ENCODE results near the gene TTC32. TPM values are rescaled to one million over a fixed set of nuclear protein-coding genes. Genes with fewer than 3 reads are reported as not detected.
A peak's percentile ranks its signal among the peaks of the same experiment; 100 is the strongest.

TTC32 gene
- total and polyA plus RNA-seq, 2 of the 4 experiments (the other 2 are of a cell fraction) = 1.1 to 3.9 TPM

DNA sequence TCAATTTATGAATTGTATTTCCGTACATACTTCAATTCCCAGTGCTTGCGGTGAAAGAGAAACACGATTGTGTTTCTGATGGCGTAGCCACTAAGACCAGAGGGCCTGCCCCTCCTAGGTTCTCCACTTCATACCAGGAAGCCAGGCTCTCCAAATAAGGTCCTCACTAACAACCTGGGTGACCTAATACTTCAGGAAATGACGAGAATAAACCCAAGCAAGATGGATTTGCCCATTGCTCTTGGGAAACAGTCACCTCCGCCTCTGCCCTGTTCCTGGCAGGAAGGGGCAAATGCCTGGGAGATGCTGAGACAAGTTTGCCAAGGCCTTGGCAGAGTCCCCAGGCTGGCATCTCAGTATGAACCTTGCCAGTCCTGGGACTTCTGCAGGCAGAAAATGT is 41.8 kb downstream of the TTC32 start:
- dilution Hi-C loops (cut with HindIII; ENCODE audit: low sequenced_read_pairs, unreplicated experiment) = no loop called here
- no peaks in the 10 kb centered on the region for H3K9me3 ChIP-seq (ENCODE audit: control insufficient read depth, insufficient read depth, low read length)
- no peaks in the 10 kb centered on the region for H4K20me1 ChIP-seq (ENCODE audit: insufficient read depth, low read length)
- H2BK120ac ChIP-seq (ENCODE audit: low read depth, low read length) = peak overlapping the region; percentile 1
- H2BK15ac ChIP-seq (ENCODE audit: low read depth, low read length) = no peak overlapping the region
- peak; percentile 61 for TF ChIP-seq CEBPB (IDR thresholded peaks at IDR 0.05; ENCODE audit: low read depth, low read length)
- TF ChIP-seq SMC3 (IDR thresholded peaks at IDR 0.05; ENCODE audit: low read depth, low read length) = no peak
- peak overlapping the region; percentile 45; the same call in 1 of the 2 replicates for H3K27ac ChIP-seq (ENCODE audit: insufficient read depth, low read length)
- H4K5ac ChIP-seq (ENCODE audit: low read depth, low read length) = no peak overlapping the region; the same call in 1 of the 2 replicates
- H3K36me3 ChIP-seq (ENCODE audit: control insufficient read depth, insufficient read depth, low read length) = no peaks in the 10 kb centered on the region
- H3K4me1 ChIP-seq (ENCODE audit: control insufficient read depth, insufficient read depth, low read length) = peaks cover 13% of the 10 kb centered on the region
- no peak overlapping the region; the same call in 1 of the 2 replicates for H3K4me2 ChIP-seq (ENCODE audit: low read depth, low read length)
- H3K27me3 ChIP-seq (ENCODE audit: control insufficient read depth, insufficient read depth, low read length) = no peaks in the 10 kb centered on the region
- 33% methylated on average over 1 of the region's 6 CpGs; no CpG with 5 or more reads in 1 of the 2 experiments for WGBS, 2 experiments (ENCODE audit: extremely low coverage in 2 of 2, insufficient read length in 1 of 2)
- no peak overlapping the region for H2AK9ac ChIP-seq (replicated peaks; ENCODE audit: low read depth, low read length, poor library complexity)
- H3K56ac ChIP-seq (ENCODE audit: extremely low read depth, insufficient read depth, low read length) = no peak overlapping the region
- peak overlapping the region; percentile 28 for H4K91ac ChIP-seq (ENCODE audit: insufficient read depth, low read depth, low read length)
- H3K23ac ChIP-seq (ENCODE audit: low read depth, low read length) = 0 out of 2 replicates have a peak overlapping the region, but pooled peaks have one; percentile 9
- no peaks in the 10 kb centered on the region for H3K79me1 ChIP-seq (ENCODE audit: low read depth in 1 of 2, low read length in 2 of 2)
- peaks cover 14% of the 10 kb centered on the region for H3K9me1 ChIP-seq (ENCODE audit: insufficient read depth, low read length)
- ATAC-seq (ENCODE audit: low read depth) (peak; percentile 42), DNase-seq (peak; percentile 85)
- CTCF ChIA-PET = no interaction called here
- peak overlapping the region; percentile 31; the same call in 1 of the 2 replicates for H3K18ac ChIP-seq (ENCODE audit: low read depth, low read length)
- in situ Hi-C loops (cut with MboI; ENCODE audit: low sequenced_read_pairs) = loop anchor here (5.0 to 10.0 kb wide), 2 partner anchors 493 to 1115 kb away; no protein-coding TSS in a partner anchor
- peak overlapping the region; percentile 67 for H2AFZ ChIP-seq (replicated peaks; ENCODE audit: low read length, poor library complexity)
- 0 out of 2 replicates have a peak overlapping the region, but pooled peaks have one; percentile 30 for H3K14ac ChIP-seq (replicated peaks; ENCODE audit: low read depth, low read length)
- 0 out of 2 replicates have a peak overlapping the region, but pooled peaks have one; percentile 13 for H2BK20ac ChIP-seq (ENCODE audit: low read depth, low read length)
- H3K9ac ChIP-seq (ENCODE audit: low read depth, low read length) = no peak overlapping the region
- no peak overlapping the region for H3K4me3 ChIP-seq (ENCODE audit: insufficient read depth, low read depth, low read length)
- no peak overlapping the region for H2AK5ac ChIP-seq (ENCODE audit: low read depth, low read length)
- intact Hi-C loops (cut with micrococcal nuclease) = loop anchor here (5.0 to 10.0 kb wide), 4 partner anchors 235 to 1423 kb away; no protein-coding TSS in a partner anchor
- peak overlapping the region in 1 of 2 experiments; percentile 55; a peak in 1 of 4 replicates for H4K8ac ChIP-seq (ENCODE audit: low read depth in 2 of 2, low read length in 2 of 2)
- POLR2A ChIA-PET (ENCODE audit: unreplicated experiment) = no interaction called here
- BruUV-seq (replicated peaks) = no TSS peak
- H3K4ac ChIP-seq (ENCODE audit: low read depth, low read length) = peak overlapping the region; percentile 24
- H2BK5ac ChIP-seq (ENCODE audit: low read depth, low read length, poor library complexity, severe bottlenecking) = no peak overlapping the region

All from IMR-90 (cell line).